ENCODE data around the gene TEX13D.
"Not testable (repeated sequence)": the region's sequence is repeated elsewhere in the genome, so short reads cannot be mapped to it uniquely, and the experiment has no call there.

Gene TEX13D

DNA sequence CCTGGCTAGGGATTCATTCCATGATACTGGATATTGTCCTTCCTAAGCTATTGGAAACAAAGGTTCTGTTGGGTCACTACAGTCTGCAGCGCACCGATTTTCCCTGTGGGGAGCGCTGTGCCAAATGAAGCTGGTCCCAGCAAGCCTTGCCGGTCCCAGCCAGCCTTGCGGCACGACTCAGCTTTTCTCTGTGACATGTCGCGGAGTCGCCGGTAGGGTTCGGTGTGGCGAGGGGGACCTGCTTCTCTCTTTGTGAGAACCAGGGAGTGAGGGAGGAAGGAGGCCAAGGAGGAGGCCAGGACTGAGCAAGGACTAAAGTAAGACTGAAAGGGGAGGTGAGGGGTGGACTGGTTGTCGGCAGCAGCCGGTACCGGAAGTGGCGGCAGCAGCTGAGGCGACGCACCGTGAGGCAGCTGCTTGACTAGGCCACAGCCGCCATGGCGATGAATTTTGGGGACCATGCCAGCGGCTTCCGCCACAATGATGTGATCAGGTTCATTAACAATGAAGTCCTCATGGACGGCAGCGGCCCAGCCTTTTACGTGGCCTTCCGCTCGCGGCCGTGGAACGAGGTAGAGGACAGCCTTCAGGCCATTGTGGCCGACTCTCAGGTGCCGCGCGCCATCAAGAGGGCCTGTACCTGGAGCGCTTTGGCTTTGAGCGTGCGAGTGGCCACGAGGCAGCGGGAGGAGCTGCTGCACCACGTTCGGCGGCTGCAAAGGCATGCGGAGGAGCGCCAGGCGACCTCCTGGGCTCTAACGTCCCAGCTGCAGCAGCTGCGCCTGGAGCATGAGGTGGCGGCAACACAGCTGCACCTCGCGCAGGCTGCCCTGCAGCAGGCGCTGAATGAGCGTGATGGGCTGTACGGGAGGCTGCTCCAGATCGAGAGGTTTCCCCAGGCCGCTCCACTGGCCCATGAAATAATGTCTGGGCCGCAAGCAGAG is at the start of gene TEX13D:
TEX13D (plus strand) TSS at position 180 of the 944 bp plus-strand sequence; CDS start at position 438, 258 bp downstream.
- Histone ChIP-seq H3K9ac (ENCODE audit: low read length) (no peak within 1 kb of the TSS), H3K27me3 (ENCODE audit: control insufficient read depth in 1 of 2, insufficient read depth in 2 of 2, low read length in 2 of 2) (peaks cover 0 to 10% of the 10 kb centered on the region in 2 donors)

DNA sequence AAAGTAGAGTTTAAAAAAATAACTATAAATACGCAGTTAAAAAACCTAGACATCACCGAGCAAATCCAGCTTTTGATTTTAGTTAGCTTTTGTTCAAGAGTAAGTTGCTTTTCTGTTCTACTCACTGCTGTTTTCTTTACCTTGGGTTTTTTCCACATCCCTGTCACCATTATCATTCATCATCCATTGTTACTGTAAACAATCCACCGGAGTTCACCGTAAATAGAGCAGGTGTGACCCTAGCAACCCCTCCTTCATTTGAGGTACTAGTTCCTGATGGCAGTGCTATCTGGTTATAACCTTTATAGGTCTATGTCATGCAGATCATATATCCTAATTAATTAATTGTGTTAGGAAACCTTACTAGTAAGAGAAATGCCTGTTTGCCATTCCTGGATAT is 43.0 kb upstream of the TEX13D start:
- no peak overlapping the region for H3K27ac ChIP-seq (ENCODE audit: low read depth, low read length)
- no peaks in the 10 kb centered on the region for H3K36me3 ChIP-seq (ENCODE audit: insufficient read depth, low read length)
- no peaks in the 10 kb centered on the region for H3K9me3 ChIP-seq (ENCODE audit: low read length)
- no peaks in the 10 kb centered on the region for H3K4me1 ChIP-seq (ENCODE audit: insufficient read depth, low read length)
- H3K9ac ChIP-seq (ENCODE audit: low read length) = no peak overlapping the region
- H3K27me3 ChIP-seq (ENCODE audit: control insufficient read depth in 1 of 2, insufficient read depth in 2 of 2, low read length in 2 of 2) = no peaks in the 10 kb centered on the region
- H3K4me3 ChIP-seq (ENCODE audit: low read depth in 1 of 2, low read length in 2 of 2) = no peak overlapping the region

More for the DNA sequence above, at the start of gene TEX13D:
- Histone ChIP-seq H3K36me3 (ENCODE audit: insufficient read depth, low read length) (no peaks in the 10 kb centered on the region), H3K9me3 (ENCODE audit: low read length) (no peaks in the 10 kb centered on the region), H3K4me3 (ENCODE audit: low read depth in 1 of 2, low read length in 2 of 2) (no peak within 1 kb of the TSS), H3K4me1 (ENCODE audit: insufficient read depth, low read length) (no peaks in the 10 kb centered on the region), H3K27ac (ENCODE audit: low read depth, low read length) (no peak within 1 kb of the TSS)

DNA sequence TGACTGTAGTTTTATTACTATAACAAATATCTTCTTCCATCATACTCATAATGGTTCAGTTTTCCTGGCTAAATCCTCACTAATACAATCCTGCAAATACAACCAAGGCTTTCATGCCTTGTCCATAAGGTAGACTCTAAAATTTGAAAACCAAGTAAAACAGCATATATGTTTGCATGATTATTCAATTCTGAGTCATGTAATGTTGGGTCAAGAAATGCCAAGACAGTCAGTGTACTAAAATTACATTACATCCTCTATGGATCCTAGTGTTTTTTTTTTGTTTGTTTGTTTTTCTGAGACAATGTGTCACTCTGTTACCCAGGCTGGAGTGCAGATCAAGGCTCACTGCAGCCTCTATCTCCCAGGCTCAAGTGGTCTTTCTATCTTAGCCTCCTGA is 38.6 kb upstream of the TEX13D start:
- H3K9me3 ChIP-seq (ENCODE audit: low read length) = no peaks in the 10 kb centered on the region
- no peaks in the 10 kb centered on the region for H3K36me3 ChIP-seq (ENCODE audit: insufficient read depth, low read length)
- no peak overlapping the region for H3K4me3 ChIP-seq (ENCODE audit: low read depth in 1 of 2, low read length in 2 of 2)
- no peaks in the 10 kb centered on the region for H3K27me3 ChIP-seq (ENCODE audit: control insufficient read depth in 1 of 2, insufficient read depth in 2 of 2, low read length in 2 of 2)
- no peak overlapping the region for H3K9ac ChIP-seq (ENCODE audit: low read length)
- H3K4me1 ChIP-seq (ENCODE audit: insufficient read depth, low read length) = no peaks in the 10 kb centered on the region
- no peak overlapping the region for H3K27ac ChIP-seq (ENCODE audit: low read depth, low read length)

DNA sequence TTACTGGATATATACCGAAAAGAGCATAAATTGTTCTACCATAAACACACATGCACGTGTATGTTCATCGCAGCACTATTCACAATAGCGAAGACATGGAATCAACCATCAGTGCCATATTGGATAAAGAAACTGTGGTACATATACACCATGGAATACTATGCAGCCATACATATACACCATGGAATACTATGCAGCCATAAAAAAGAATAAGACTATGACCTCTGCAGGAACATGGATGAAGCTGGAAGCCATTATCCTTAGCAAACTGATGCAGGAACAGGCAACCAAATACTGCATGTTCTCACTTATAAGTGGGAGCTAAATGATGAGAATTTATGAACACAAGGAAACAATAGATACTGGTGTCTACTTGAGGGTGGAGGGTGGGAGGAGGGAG is 33.1 kb upstream of the TEX13D start:
- H3K9me3 ChIP-seq (ENCODE audit: low read length); H3K4me3 ChIP-seq (ENCODE audit: low read depth in 1 of 2, low read length in 2 of 2); H3K27ac ChIP-seq (ENCODE audit: low read depth, low read length); H3K4me1 ChIP-seq (ENCODE audit: insufficient read depth, low read length); H3K27me3 ChIP-seq (ENCODE audit: control insufficient read depth in 1 of 2, insufficient read depth in 2 of 2, low read length in 2 of 2); H3K9ac ChIP-seq (ENCODE audit: low read length); H3K36me3 ChIP-seq (ENCODE audit: insufficient read depth, low read length): not testable (repeated sequence)

DNA sequence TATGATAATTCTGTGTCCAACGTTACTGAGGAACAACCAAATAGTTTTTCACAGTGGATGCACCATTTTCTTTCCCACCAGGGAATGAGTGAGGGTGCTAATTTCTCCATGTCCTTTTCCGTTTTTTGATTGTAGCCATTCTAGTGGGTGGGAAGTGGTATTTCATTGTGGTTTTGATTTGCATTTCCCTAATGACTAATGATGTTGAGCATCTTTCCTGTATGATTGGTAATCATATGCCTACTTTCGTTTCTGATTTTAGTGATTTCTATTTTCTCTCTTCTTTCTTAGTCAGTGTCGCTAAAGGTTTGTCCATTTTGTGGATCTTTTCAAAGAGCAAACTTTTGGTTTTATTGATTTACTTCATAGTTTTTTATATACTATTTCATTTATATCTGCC is 32.1 kb upstream of the TEX13D start:
- Histone ChIP-seq H3K27me3 (ENCODE audit: control insufficient read depth in 1 of 2, insufficient read depth in 2 of 2, low read length in 2 of 2) (no peaks in the 10 kb centered on the region), H3K9ac (ENCODE audit: low read length) (no peak overlapping the region), H3K9me3 (ENCODE audit: low read length) (no peaks in the 10 kb centered on the region), H3K4me3 (ENCODE audit: low read depth in 1 of 2, low read length in 2 of 2) (no peak overlapping the region), H3K27ac (ENCODE audit: low read depth, low read length) (no peak overlapping the region), H3K36me3 (ENCODE audit: insufficient read depth, low read length) (no peaks in the 10 kb centered on the region), H3K4me1 (ENCODE audit: insufficient read depth, low read length) (no peaks in the 10 kb centered on the region)

DNA sequence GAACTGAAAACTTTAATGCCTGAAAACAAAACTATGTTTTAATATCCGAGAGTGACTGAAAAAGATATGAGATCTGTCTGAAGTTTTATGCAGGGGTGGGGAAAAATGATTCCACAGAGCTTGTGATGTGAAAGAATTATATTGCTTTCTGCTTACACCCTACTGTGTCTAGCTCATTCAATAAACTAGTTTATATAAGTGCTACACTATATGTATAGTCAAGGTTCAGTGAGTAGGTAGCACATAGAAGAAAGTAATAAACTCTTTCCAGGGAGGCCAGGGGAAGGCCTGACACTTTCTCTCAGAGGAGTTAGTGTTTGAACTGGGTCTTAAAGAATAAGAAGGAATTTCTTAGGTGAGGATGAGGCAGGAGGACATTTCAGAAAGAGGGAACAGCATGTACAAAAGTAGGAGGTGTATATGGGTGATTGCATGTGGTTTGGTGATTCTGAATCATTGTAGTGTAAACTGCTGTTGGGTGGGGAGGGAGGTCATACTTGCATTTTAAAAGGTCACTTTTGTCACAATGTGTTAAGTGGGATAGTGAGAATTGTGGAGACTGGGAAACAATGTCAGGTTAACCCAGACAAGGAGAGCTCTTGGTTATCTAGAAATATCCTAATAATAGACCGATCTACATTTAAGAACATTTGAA is 25.1 kb upstream of the TEX13D start:
- H3K4me1 ChIP-seq (ENCODE audit: insufficient read depth, low read length) = no peaks in the 10 kb centered on the region
- no peak overlapping the region for H3K4me3 ChIP-seq (ENCODE audit: low read depth in 1 of 2, low read length in 2 of 2)
- no peak overlapping the region for H3K27ac ChIP-seq (ENCODE audit: low read depth, low read length)
- no peak overlapping the region for H3K9ac ChIP-seq (ENCODE audit: low read length)
- no peaks in the 10 kb centered on the region for H3K27me3 ChIP-seq (ENCODE audit: control insufficient read depth in 1 of 2, insufficient read depth in 2 of 2, low read length in 2 of 2)
- no peaks in the 10 kb centered on the region for H3K9me3 ChIP-seq (ENCODE audit: low read length)
- no peaks in the 10 kb centered on the region for H3K36me3 ChIP-seq (ENCODE audit: insufficient read depth, low read length)

DNA sequence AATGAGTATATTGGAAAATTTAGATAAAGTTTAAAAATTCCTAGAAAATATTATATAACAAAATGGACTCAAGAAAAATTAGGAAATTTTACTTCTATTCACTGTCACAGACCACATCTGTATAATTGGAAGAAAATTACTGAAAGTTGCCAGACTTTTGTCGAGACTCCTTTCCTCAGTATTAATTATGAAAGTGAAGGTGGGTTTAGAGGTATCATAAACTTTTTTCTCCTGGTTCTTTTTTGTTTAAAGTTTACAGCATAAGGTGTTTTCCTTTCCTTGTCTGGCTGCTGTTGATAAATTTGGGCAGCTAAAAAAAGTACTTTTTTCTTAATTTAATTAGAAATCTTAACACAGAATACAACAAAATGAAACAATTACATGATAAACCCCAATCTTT is 6.7 kb upstream of the TEX13D start:
- no peaks in the 10 kb centered on the region for H3K4me1 ChIP-seq (ENCODE audit: insufficient read depth, low read length)
- H3K36me3 ChIP-seq (ENCODE audit: insufficient read depth, low read length) = no peaks in the 10 kb centered on the region
- H3K9me3 ChIP-seq (ENCODE audit: low read length) = no peaks in the 10 kb centered on the region
- no peak overlapping the region for H3K9ac ChIP-seq (ENCODE audit: low read length)
- no peaks in the 10 kb centered on the region for H3K27me3 ChIP-seq (ENCODE audit: control insufficient read depth in 1 of 2, insufficient read depth in 2 of 2, low read length in 2 of 2)
- H3K27ac ChIP-seq (ENCODE audit: low read depth, low read length) = no peak overlapping the region
- no peak overlapping the region for H3K4me3 ChIP-seq (ENCODE audit: low read depth in 1 of 2, low read length in 2 of 2)

DNA sequence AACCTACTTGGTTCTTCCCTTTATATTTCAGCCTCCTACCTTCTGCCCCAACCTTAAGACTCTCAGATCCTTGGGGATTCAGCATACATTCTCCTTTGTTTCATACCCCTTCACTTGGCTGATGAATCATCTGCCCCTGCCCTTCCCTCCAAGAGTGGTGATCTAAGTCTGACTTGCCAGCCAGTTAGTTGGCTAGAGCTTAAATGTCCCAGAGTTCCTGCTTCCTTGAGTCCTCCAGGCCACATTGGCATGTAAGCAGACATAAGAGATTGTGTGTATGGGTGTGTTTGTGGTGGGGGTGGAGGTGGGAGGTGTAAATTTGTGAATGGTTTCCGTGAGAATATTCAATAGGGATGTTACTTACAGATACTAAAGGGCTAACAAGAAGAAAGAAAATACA is 3.7 kb upstream of the TEX13D start:
- Histone ChIP-seq H3K9me3 (ENCODE audit: low read length) (no peaks in the 10 kb centered on the region), H3K4me1 (ENCODE audit: insufficient read depth, low read length) (no peaks in the 10 kb centered on the region), H3K4me3 (ENCODE audit: low read depth in 1 of 2, low read length in 2 of 2) (no peak overlapping the region), H3K9ac (ENCODE audit: low read length) (no peak overlapping the region), H3K27ac (ENCODE audit: low read depth, low read length) (no peak overlapping the region), H3K36me3 (ENCODE audit: insufficient read depth, low read length) (no peaks in the 10 kb centered on the region), H3K27me3 (ENCODE audit: control insufficient read depth in 1 of 2, insufficient read depth in 2 of 2, low read length in 2 of 2) (peaks cover 0 to 6% of the 10 kb centered on the region in 2 donors)

DNA sequence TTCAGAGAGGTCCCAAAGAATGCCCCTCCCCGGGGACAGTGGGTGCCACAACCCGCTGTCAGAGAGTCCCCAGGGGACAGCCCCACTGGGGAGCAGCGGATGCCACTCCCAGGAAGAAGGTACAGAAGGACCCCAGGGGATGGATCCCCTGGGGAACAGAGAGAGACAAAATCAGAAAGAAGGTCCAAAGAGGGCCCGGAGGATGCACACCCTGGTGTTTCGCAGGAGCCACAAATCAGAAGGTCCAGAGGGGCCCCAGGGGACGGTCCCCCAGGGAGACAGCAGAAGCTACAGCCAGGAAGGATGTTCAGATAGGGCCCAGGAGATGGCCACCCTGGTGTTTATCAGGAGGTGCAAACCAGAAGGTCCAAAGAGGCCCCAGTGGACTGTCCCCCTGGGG is 1.4 kb downstream of the TEX13D start:
- H3K27ac ChIP-seq (ENCODE audit: low read depth, low read length) = no peak overlapping the region
- H3K4me3 ChIP-seq (ENCODE audit: low read depth in 1 of 2, low read length in 2 of 2) = no peak overlapping the region
- H3K9ac ChIP-seq (ENCODE audit: low read length) = no peak overlapping the region
- no peaks in the 10 kb centered on the region for H3K36me3 ChIP-seq (ENCODE audit: insufficient read depth, low read length)
- H3K9me3 ChIP-seq (ENCODE audit: low read length) = no peaks in the 10 kb centered on the region
- H3K27me3 ChIP-seq (ENCODE audit: control insufficient read depth in 1 of 2, insufficient read depth in 2 of 2, low read length in 2 of 2) = peaks cover 0 to 10% of the 10 kb centered on the region in 2 donors
- no peaks in the 10 kb centered on the region for H3K4me1 ChIP-seq (ENCODE audit: insufficient read depth, low read length)

DNA sequence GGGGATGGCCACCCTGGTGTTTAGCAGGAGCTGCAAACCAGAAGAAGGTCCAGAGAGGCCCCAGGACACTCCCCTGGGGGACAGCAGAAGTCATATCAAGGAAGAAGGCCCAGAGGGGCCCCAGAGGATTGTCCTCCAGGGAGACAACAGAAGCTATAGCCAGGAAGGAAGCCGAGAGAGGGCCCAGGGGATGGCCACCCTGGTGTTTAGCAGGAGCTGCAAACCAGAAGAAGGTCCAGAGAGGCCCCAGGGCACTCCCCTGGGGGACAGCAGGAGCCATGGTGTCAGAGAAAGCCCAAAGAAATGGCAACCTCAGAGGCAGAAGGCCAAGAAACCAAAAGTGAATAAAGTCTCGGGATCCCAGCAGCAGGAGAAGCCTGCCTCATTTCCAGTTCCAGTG is 2.1 kb downstream of the TEX13D start:
- not testable (repeated sequence) for H3K4me3 ChIP-seq (ENCODE audit: low read depth in 1 of 2, low read length in 2 of 2); H3K9me3 ChIP-seq (ENCODE audit: low read length); H3K36me3 ChIP-seq (ENCODE audit: insufficient read depth, low read length); H3K4me1 ChIP-seq (ENCODE audit: insufficient read depth, low read length); H3K27ac ChIP-seq (ENCODE audit: low read depth, low read length); H3K9ac ChIP-seq (ENCODE audit: low read length)
- peaks cover 0 to 10% of the 10 kb centered on the region in 2 donors for H3K27me3 ChIP-seq (ENCODE audit: control insufficient read depth in 1 of 2, insufficient read depth in 2 of 2, low read length in 2 of 2)

DNA sequence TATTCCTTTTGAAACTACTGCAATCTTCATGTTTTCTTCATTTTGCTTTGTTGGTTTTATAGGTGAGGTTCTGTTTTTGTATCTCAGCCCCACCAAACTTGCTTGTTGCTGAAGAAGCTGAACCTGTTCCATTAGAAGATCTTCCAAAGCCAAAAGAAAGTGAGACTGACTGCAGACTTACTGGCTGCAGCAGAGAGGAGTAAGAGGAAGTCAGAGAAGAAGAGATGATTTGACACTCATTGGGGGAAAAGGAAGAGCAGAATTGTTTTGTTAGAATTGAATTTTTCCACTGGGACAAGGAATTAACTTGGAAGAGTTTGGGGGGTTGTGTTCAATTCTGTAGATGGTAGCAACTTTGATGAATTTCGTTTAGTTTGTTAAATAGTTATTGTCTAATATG is 3.1 kb downstream of the TEX13D start:
- peaks cover 0 to 10% of the 10 kb centered on the region in 2 donors for H3K27me3 ChIP-seq (ENCODE audit: control insufficient read depth in 1 of 2, insufficient read depth in 2 of 2, low read length in 2 of 2)
- H3K36me3 ChIP-seq (ENCODE audit: insufficient read depth, low read length) = no peaks in the 10 kb centered on the region
- H3K27ac ChIP-seq (ENCODE audit: low read depth, low read length) = no peak overlapping the region
- no peaks in the 10 kb centered on the region for H3K9me3 ChIP-seq (ENCODE audit: low read length)
- H3K4me3 ChIP-seq (ENCODE audit: low read depth in 1 of 2, low read length in 2 of 2) = no peak overlapping the region
- H3K9ac ChIP-seq (ENCODE audit: low read length) = no peak overlapping the region
- H3K4me1 ChIP-seq (ENCODE audit: insufficient read depth, low read length) = no peaks in the 10 kb centered on the region

All from muscle layer of colon (tissue), 2 donors.